NCI-H1092 treated with DMSO at 0.1 percent for 48 hours (cell line): Measurements from ENCODE around the gene PCDHB9.
"Not testable (repeated sequence)": the region's sequence is repeated elsewhere in the genome, so short reads cannot be mapped to it uniquely, and the experiment has no call there.

ENCODE experiments used
- DNase-seq: peaks from one replicate; lab custom pipeline; 2025; lab: John Stamatoyannopoulos, UW

The PCDHB9 gene

GRCh38 chr5:141186897-141187512 is at the start of gene PCDHB9:
Gene PCDHB9, plus strand, starts transcription at chr5:141187161. Its CDS starts 158 bp downstream, at chr5:141187319.
- DNase-seq: peak; percentile 27

GRCh38 chr5:141137346-141137745 is 49.6 kb upstream of the PCDHB9 start:
- DNase-seq: not testable (repeated sequence)

- no peak for DNase-seq
Measured at GRCh38 chr5:141149812-141150211, 37.1 kb upstream of the PCDHB9 start, which contains the start of gene PCDHB6. Gene PCDHB6, plus strand, starts transcription at chr5:141150057. Its CDS starts 201 bp downstream, at chr5:141150258.

- no peak for DNase-seq
Measured at GRCh38 chr5:141150224-141150992, 36.6 kb upstream of the PCDHB9 start.

GRCh38 chr5:141150993-141151325 is 36.0 kb upstream of the PCDHB9 start:
- DNase-seq: no peak

- not testable (repeated sequence) for DNase-seq
Measured at GRCh38 chr5:141151632-141152031, 35.3 kb upstream of the PCDHB9 start.

- DNase-seq: not testable (repeated sequence)
Measured at GRCh38 chr5:141152096-141152495, 34.9 kb upstream of the PCDHB9 start.

- DNase-seq: no peak
Measured at GRCh38 chr5:141155540-141156374, 31.2 kb upstream of the PCDHB9 start.

GRCh38 chr5:141157356-141157755 is 29.6 kb upstream of the PCDHB9 start:
- not testable (repeated sequence) for DNase-seq

GRCh38 chr5:141157901-141158300 is 29.1 kb upstream of the PCDHB9 start:
- not testable (repeated sequence) for DNase-seq

- peak; percentile 35 for DNase-seq
Measured at GRCh38 chr5:141172381-141173204, 14.4 kb upstream of the PCDHB9 start, which contains the start of gene PCDHB7. Gene PCDHB7, plus strand, starts transcription at chr5:141172644. Its CDS starts 192 bp downstream, at chr5:141172836.

GRCh38 chr5:141174291-141175104 is 12.5 kb upstream of the PCDHB9 start:
- DNase-seq: not testable (repeated sequence)

- no peak for DNase-seq
Measured at GRCh38 chr5:141175933-141176332, 11.0 kb upstream of the PCDHB9 start.

- peak; percentile 23 for DNase-seq
Measured at GRCh38 chr5:141177577-141178191, 9.3 kb upstream of the PCDHB9 start, which contains the start of gene PCDHB8. Gene PCDHB8, plus strand, starts transcription at chr5:141177790. Its CDS starts 245 bp downstream, at chr5:141178035.

GRCh38 chr5:141179371-141179770 is 7.6 kb upstream of the PCDHB9 start:
- not testable (repeated sequence) for DNase-seq

GRCh38 chr5:141179876-141180275 is 7.1 kb upstream of the PCDHB9 start:
- DNase-seq: not testable (repeated sequence)

- DNase-seq: no peak
Measured at GRCh38 chr5:141180313-141180712, 6.6 kb upstream of the PCDHB9 start.

- peak; percentile 24 for DNase-seq
Measured at GRCh38 chr5:141182248-141182647, 4.7 kb upstream of the PCDHB9 start, which contains the start of gene PCDHB16. Gene PCDHB16, plus strand, starts transcription at chr5:141182387. Its CDS starts 173 bp downstream, at chr5:141182560.

GRCh38 chr5:141184117-141184855 is 2.7 kb upstream of the PCDHB9 start:
- DNase-seq: not testable (repeated sequence)
